NCI-H1930 (cell line): ENCODE data around the gene ITPR1.

Experiments used
- DNase-seq, 2 experiments: peaks; one replicate each; lab custom pipeline; 2025; lab: John Stamatoyannopoulos, UW

Gene ITPR1

DNA sequence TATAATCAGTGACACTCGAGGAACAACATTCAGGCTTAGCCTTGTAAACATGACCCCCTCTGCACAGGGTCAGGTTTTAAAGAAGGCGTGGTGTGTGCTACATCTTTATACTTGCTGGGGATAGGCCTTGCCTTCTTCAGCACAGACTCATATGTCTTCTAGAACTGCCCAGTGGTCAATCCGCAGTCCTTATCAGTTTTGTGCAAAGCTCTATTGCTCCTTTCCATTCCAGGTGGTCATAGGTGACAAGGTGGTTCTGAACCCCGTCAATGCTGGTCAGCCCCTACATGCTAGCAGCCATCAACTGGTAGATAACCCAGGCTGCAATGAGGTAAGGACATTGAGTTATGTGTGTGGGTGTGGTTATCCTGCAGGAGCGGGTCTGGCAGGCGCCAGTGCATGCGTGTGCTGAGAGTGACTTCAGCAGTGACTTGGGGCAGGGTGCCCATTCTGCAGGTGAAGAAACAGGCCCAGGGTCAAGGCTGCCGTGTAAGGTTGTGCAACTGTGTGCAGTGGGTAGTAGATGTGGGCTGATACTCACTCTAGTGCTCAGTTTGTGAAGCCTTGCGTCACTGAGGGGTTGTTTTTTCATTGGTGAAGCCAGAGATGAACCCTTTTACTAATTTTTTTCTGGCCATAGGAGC, 150.9 kb downstream of the ITPR1 start:
- DNase-seq, result no peak

DNA sequence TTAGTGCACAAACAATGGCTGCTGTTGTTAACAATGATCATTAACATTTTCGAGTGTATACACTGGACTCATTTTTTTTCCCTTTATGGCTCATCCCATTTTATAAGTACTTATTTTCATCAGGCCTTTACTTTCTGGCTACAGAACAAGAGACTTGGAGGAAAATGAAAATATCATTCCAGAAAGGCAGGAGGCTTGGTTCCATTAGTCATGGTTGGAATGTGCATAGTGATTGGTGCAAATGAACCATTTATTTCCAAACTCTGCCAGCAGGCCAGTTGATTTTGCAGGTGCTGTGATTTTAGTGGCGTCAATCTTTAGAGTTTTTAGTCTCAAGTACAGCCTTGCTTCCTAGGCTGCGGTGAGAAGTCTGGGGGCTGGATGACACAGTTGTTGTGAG, 151.8 kb downstream of the ITPR1 start:
- DNase-seq, result no peak

DNA sequence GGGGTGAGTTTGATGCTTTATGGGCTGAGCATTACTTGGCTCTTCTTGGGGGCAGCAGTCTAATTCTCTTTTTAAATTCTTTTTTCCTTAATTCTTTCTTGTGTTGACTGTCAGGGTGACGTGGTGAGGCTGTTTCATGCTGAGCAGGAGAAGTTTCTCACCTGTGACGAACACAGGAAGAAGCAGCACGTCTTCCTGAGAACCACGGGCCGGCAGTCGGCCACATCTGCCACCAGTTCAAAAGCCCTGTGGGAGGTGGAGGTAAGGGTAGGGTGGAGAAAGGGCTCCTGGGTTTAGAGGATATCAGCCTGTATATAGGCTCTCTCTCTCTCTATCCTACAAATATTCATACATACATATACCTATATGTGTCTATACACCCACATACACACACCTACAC, 152.3 kb downstream of the ITPR1 start:
- DNase-seq, result no peak

DNA sequence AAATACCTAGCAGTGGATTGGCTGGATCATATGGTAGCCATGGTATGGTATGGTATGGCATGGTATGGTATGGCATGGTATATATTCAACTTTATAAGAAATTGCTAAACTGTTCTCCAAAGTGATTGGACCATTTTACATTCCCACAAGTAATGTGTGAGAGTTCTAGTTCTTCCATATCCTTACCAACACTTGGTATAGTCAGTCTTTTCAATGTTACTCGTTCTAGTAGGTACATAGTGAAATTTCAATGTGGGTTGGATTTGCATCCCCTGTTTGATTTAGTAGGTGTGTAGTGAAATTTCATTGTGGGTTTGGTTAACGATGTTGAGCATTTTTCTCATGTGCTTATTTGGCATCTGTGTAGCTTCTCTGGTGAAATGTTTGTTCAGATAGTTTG, 154.3 kb downstream of the ITPR1 start:
- DNase-seq, result no peak

DNA sequence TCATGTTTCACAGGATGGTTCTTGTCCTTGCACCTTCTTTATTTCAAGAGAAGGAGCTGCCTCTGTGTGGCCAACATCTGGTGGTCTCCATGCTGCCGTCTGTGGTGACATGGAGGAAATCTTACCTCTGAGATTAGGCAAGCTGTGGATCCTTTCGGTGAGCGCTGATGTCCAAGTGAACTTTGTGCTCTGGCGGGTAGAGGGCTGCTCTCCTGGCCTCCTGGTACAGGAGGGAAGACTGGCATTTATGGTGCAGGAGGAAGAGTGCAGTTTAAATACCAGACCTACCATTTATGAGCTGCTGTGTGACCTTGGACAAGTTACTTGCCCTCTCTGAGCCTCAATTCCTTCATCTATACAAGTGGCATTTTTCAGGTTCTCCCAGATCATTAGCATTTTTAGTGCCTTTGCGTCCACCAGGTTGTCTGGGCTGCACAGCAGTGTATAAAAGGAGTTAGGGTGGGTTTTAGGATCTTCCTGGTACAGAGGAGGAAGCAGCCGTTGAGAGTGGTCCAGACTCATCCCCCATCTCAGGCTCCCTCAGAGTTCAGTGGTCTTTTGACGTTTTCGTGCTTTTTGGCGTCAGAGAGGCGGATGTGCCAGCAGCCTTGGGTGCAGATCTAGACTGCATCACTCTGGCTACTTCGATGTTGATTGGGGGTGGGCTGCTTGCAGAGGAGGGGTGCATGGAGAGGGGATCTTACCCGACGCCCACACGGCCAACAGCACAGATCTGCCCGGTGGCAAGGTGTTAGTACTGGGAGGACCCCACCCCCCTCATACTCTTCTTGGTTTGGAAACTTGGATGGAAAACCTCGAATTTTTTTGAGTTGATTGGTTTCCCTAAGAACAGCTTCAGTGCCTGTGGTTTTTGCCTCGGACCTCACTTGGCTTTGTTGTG, 162.2 kb downstream of the ITPR1 start:
- DNase-seq, result no peak

DNA sequence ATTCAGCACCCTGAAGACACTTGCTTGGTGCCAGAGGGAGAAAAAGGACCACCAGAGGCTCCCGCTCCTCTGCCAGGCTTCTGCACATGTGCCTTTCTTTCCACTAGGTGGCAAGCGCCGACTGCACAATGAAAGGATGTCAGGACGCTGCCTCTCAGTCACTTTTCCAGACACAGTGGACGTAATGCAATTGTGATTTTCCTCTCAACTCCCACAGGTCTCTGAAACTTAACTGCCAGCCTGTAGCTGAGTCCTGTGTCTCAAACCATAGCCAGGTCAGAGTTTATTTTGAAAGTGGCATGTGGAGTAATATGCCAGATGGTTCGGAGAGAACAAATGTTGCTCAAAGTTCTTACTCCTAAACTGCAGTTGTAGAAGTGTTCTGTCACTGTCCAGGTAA, 162.9 kb downstream of the ITPR1 start:
- peak; percentile 6 to 19 for DNase-seq

DNA sequence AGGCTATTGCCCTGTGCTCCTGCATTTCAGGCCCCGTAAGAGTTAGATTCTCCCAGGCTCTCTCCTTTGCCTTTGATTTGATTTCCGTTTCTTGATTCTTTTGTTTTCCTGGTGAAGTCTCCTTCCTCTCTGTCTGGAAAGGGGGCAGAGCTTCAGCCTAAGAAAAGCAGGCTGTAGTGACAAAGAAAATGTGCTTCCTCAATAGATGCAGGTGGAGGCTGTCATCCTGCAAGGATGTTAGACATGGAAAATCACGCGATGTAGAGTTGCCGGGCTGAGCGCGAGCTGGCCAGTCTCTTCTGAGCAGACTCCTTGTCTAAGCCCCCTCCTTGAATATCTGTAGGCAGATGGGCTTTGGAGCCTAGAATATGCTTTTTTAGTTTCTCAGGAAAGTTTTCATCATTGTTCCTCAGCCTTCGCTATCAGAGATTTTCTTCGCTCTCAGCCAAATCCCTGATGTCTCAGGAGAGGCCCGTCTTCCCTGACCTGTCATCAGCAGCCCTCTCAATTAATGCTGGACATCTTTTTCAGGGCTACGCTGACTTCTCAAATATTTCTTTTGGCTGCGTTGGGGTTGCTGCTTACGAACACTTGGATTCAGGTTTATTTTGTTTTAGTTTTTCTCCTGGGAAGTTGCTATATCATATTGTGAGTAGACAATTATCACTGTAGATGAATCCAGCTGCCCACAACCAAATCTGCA, 163.6 kb downstream of the ITPR1 start:
- DNase-seq, result no peak

DNA sequence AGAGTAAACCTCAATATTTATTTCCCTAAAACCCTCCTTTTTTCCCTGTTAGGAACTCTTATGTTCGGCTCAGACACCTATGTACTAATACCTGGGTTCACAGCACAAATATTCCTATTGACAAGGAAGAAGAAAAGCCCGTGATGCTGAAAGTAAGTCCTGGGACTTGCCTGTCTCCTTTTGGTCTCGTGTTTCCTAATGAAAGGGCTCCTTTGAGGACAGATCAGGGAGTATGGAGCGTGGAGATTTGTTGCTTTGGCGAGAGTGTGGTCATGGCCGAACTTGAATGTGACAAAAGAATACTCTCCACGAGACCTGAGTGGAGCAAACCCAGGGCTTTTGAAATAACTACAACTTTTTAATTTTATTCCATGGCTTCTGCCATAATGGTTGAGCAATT, 167.8 kb downstream of the ITPR1 start:
- DNase-seq, result no peak

DNA sequence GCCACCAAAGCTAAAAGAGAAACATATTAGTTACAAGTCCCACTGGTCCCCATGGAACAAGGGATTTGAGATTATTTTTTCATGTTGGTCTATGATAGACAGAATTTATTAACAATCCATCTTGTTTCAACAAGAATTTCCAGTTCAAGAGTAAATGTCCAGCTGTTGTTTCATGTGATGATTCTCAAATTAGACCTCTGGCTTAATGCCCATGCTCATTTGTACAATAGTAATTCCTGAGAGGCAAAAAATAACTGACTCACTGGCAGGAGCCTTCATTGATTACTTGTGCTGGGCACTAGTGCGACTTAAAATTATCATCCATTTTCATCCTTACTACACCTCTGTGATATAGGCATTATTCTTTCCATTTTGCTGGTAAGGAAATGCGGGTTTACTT, 171.3 kb downstream of the ITPR1 start:
- no peak for DNase-seq

DNA sequence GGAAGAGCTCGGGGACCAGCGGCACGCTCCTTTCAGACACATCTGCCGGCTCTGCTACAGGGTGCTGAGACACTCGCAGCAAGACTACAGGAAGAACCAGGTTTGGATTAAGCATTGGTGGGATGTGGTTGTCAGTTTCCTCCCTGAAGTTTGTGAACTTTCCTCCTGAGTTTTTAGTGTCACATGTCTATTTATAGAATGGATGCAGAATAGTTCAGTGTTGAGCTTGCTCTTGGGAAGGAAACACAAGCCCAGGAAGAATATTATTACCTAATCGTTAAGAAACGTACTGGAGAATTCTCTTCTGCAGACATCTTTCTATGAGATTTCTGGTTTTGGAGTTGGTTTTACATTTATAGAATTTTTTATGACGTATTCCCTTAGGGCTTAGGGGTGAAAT, 172.0 kb downstream of the ITPR1 start:
- DNase-seq, result no peak

DNA sequence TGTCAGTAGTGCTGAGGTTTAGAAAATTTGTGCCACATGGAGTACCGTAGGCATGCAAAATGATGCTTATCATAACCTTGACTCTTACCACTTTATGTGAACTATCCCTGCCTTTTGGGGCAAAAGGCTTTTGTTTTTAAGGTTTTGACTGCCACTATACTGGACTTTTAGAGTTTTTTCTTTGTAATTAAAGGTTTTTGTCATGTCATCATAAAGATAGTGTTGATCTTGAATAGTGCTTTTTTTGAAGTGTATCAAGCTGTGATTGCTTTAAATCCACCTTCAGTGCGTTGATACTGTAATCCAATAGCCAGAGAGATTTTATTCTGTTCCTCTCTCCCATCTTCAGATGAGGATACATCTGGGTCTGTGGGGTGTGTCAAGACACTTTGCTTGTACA, 172.9 kb downstream of the ITPR1 start:
- DNase-seq, result no peak

DNA sequence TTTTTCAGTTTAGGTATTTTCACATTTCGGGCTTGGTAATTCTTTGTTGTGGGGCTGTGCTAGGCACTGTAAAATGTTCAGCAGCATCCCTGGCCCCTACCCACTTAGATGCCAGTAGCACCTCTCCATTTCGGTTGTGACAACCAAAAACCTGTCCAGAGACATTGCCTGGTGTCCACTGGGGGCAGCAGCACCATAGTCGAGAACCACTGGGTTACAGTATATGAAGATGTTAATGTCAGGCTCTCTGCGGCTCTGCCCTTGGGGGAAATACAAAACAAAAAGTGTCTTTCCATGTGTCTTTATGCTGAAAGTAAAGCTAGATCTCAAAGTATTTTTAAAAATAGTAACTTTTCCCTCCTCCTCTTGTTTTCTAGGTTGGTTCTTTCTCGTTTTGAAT, 177.2 kb downstream of the ITPR1 start:
- no peak for DNase-seq

DNA sequence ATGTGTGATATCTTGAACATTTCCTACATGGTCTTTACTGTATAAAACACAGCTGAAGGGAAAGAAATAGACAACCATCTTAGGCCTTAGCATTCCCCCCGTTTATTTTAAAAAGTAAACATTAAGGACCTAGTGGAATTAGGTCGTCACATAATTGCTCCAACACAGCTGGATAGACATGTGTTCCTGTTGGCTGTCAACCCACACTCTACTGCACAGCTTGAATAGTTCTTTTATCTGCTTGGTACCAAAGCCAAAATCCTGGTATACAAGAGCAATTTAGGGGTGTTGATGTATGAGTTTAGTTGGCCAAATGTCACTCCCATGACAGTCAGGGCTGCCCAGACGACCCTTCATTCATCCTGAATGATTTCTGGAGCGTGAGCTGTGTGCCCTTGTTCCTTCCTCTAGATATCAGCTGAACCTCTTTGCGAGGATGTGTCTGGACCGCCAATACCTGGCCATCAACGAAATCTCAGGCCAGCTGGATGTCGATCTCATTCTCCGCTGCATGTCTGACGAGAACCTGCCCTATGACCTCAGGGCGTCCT, 179.7 kb downstream of the ITPR1 start:
- no peak for DNase-seq

DNA sequence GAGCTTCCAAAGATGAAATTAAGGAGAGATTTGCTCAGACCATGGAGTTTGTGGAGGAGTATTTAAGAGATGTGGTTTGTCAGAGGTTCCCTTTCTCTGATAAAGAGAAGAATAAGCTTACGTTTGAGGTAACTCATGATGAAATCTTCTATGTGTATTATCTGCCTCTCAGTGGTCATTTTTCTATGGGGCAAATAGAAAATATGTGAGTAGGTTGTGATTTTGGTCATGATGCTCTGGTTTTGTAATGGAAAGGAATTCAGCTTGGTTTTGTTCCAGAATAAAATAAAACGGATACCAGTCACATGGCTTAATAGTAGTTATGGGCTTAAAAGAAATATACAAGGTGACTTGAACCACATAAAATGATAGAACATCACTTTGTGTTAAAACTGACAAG, 181.1 kb downstream of the ITPR1 start:
- no peak for DNase-seq

DNA sequence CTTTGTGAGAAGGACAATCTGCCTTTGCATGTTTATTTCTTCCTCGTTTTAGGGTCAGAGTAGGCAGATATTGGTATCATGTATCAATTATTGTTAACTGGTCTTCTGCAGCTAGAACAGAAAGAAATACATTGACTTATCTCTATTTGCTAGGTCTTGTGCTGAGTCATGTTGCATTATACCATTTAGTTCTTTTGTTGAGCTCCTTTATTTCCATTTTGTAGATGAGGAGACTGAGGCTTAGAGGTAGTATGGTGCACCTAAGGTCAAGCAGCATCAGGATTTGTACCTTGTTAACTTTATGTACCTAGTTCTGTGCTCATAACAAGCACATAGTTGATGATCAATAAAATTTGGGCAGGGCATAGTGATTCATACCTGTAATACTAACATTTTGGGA, 182.6 kb downstream of the ITPR1 start:
- no peak for DNase-seq

DNA sequence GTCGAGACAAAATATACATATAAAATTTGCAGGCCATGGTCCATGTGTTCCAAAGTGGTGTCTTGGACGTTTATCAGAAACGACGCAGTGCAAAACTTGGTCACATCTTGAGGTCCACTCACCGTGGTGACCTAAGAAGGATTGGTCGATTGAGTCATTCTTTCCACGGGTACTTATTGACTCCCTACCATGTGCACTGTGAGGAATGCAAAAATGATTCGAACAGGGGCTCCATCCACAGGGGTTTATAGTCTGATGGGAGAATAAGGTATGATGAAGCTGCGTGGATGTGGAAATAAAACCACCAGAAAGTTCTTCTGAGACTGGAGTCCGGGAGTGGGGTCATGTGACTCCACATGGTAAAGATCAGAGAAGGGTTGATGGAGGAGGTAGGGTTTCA, 185.2 kb downstream of the ITPR1 start:
- DNase-seq, result no peak

DNA sequence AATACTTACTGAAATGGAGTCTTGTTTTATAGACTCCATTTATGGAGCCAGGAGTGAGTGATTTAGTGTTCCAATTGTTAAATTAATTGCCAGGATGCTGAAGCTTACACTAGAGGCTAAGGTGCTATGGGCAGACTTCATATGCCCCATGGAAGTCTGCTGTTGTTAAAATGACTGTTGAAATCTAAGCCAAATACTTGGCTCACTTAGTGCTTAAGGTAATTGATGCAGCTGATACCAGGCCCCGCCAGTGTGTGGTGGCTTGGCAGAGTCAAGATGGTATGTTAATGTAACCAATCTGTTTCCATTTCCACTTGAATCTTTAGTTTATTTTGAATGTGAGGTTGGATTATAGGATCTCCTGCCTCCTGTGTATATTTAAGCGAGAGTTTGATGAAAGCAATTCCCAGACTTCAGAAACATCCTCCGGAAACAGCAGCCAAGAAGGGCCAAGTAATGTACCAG, 187.1 kb downstream of the ITPR1 start:
- DNase-seq, result no peak

DNA sequence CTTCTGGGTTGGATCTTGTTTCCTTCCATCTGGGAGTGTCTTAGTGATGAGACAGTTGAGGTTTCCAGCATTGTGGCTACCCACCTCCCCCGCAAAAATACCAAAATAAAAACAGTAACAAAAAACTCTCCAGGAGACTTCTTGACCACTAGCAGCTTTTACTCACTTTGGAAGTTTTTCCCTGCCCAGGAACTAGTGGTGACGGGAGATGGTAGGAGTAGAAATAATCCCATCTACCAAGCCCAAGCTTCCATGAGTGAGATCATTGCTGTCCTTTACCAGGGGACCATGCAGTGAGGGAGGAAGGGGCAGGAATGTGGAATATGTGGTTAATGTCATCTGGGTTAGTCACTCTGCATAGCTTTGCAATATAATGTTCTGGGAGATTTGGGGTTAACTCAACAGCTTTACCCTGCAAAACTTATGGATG, 187.7 kb downstream of the ITPR1 start:
- no peak for DNase-seq

DNA sequence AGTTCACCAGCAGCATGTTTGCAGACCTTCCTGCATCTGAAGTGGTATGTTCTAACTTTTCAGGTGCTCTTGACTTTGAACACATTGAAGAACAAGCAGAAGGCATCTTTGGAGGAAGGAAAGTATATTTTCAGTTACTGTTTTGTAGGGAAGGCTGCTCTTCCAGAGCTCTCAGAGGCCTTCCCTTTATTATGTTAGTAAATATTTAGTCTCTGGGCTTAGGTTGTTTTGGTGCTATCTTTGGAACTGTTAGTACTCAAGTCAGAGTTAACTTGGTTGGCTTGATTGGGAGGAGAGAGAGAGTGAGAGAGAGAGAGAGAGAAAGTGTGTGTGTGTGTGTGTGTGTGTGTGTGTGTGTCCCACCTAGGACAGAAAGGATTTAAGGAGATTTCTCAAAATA, 188.2 kb downstream of the ITPR1 start:
- DNase-seq, result no peak

DNA sequence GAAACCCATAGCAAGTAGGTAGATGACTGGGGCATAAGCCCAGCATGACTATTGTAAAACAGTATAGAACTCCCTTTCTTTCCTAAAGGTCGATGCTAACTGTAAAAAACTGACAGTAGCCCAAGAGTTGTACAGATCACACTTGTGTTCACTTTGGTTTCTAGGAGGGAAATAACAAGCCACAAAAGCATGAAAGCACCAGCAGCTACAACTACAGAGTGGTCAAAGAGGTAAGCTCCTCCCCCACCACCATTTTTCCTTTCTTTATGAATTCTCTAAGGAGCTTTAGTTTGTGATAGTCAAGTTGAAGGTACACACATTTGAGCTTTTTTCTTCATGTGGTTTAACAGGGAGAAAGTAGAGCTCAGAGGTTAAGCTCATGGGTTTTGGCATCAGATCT, 191.0 kb downstream of the ITPR1 start:
- DNase-seq, result no peak

DNA sequence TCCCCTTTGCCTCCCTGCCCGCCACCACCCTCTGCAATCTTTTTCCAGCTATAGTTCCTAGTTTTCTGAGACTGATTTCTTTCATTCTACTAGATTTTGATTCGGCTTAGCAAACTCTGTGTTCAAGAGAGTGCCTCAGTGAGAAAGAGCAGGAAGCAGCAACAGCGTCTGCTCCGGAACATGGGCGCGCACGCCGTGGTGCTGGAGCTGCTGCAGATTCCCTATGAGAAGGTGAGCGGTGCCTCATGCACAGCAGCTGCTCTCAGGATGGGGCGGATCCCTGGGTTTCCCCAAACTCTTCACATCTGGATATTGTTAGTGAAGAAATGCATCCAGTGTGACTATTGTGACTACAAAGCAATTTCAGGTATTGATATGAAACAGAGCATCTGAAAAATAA, 191.8 kb downstream of the ITPR1 start:
- no peak for DNase-seq

DNA sequence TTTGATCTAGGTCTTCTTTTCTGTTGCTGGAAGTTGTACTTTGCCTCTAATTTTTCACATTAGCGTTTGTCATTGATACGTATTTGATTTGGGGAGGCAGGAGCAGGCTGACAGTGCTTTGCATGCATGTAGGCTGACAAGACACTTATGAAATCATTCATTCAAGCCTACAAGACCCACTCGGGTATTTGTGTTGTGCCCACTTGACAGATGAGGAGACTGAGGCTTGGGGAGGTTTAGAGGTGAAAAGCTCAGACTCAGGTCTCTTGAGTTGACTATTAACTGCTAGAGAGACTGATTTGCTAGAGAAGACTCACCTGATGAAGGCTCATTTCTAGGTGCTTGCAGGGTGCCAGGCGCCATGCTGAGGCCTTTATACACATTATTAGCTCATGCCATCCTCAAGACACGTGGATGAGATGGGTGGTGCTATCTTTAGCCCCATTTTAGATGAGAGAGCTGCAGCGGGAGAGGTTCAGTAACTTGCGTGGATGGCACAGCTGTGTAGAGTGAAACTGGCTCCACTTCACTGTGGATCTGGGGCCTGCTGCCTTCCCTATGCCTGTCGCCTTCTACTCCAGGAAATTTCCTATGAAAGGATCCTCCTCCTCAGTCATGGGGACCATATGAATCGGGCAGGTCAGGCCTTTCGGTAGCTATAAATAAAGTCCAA, 192.7 kb downstream of the ITPR1 start:
- no peak for DNase-seq
